ENCODE measurements around the gene PIEZO1.

- TF ChIP-seq EZH2 (IDR thresholded peaks at IDR 0.05; ENCODE audit: insufficient read depth, low read length) (no peak), CTCF (IDR thresholded peaks at IDR 0.05; ENCODE audit: insufficient read depth, low read depth, low read length) (no peak)
These were observed 46.8 kb upstream of the PIEZO1 start for GRCh38 chr16:88831838-88832237.

Data from astrocyte (in vitro differentiated cells and primary cell).